Posterior vena cava (tissue), 2 donors: ENCODE data around the gene PCAT6. TPM values are rescaled to one million over a fixed set of nuclear protein-coding genes. Genes with fewer than 3 reads are reported as not detected.
"Not testable (repeated sequence)": the region's sequence is repeated elsewhere in the genome, so short reads cannot be mapped to it uniquely, and the experiment has no call there.

ENCODE experiments used
- DNase-seq: peaks from one replicate; pipeline ENCODE4 v3.0.0-alpha.2; 2020; ENCODE audit warnings: low spot score
- intact Hi-C, 2 donors: fragments of 100-400 bp; cut with DNase I; formaldehyde crosslinking; loops; one replicate each; pipeline versions ENCODE4 v1.14.1 to v1.14.2; 2022 to 2023
- total RNA-seq, 2 donors: library from RNA; stranded (reverse); fragmentation: NEBNext Ultra II Directional; extraction: Animal tissue kit (Norgen Biotek cat#: 25700); gene quantifications; one replicate each; pipeline ENCODE4 v1.2.1, GENCODE V29; 2021
- donor health status: DM: yes; HTN: yes; CAD: no.
- donor health status: DM: yes; HTN: yes; CAD: no.

The PCAT6 gene
- total RNA-seq, 2 donors from 2014 or later, result 1.2 to 1.7 TPM

- DNase-seq, result no peak
- intact Hi-C loops, result no loop called here
These were observed 4.6 kb upstream of the PCAT6 start for GRCh38 chr1:202805886-202806844.

- DNase-seq, result no peak
- intact Hi-C loops, result no loop called here
These were observed 3.8 kb upstream of the PCAT6 start for GRCh38 chr1:202806845-202807450.

- intact Hi-C loops, result no loop called here
- no peak for DNase-seq
These were observed 3.3 kb upstream of the PCAT6 start for GRCh38 chr1:202807451-202807925.

- DNase-seq, result peak; percentile 89
- intact Hi-C loops, result no loop called here
These were observed 2.6 kb upstream of the PCAT6 start, which contains the start of gene KDM5B for GRCh38 chr1:202807926-202808757. Gene KDM5B (minus strand): TSS chr1:202808421. CDS start chr1:202808305, 116 bp downstream.

GRCh38 chr1:202809597-202810159 lies 1.1 kb upstream of the PCAT6 start:
- DNase-seq, result no peak
- intact Hi-C loops, result no loop called here

GRCh38 chr1:202810193-202810614 lies 550 bp upstream of the PCAT6 start:
- intact Hi-C loops, result no loop called here
- DNase-seq, result no peak

GRCh38 chr1:202811296-202812175 lies 782 bp downstream of the PCAT6 start:
- no peak for DNase-seq
- intact Hi-C loops, result no loop called here

GRCh38 chr1:202812176-202813026 lies 1.6 kb downstream of the PCAT6 start:
- DNase-seq, result no peak
- intact Hi-C loops, result no loop called here

GRCh38 chr1:202815120-202815519 lies 4.4 kb downstream of the PCAT6 start:
- intact Hi-C loops, result no loop called here
- DNase-seq, result no peak

GRCh38 chr1:202818819-202819218 lies 8.1 kb downstream of the PCAT6 start:
- DNase-seq, result no peak
- intact Hi-C loops, result no loop called here

- intact Hi-C loops, result loop anchor here in 1 of 2 donors (2.0 kb wide), 1 partner anchor 41 kb away; no protein-coding TSS in a partner anchor
- DNase-seq, result no peak
These were observed 10.7 kb downstream of the PCAT6 start for GRCh38 chr1:202821467-202821866.

- no peak for DNase-seq
- intact Hi-C loops, result no loop called here
These were observed 15.0 kb downstream of the PCAT6 start for GRCh38 chr1:202825748-202826147.

- DNase-seq, intact Hi-C loops: not testable (repeated sequence)
These were observed 18.5 kb downstream of the PCAT6 start for GRCh38 chr1:202829223-202829622.

GRCh38 chr1:202831906-202832305 lies 21.2 kb downstream of the PCAT6 start:
- DNase-seq, result no peak
- intact Hi-C loops, result no loop called here

GRCh38 chr1:202834771-202835547 lies 24.2 kb downstream of the PCAT6 start:
- intact Hi-C loops, result no loop called here
- DNase-seq, result no peak

- intact Hi-C loops, result no loop called here
These were observed 24.9 kb downstream of the PCAT6 start for GRCh38 chr1:202835548-202836072.

More at GRCh38 chr1:202835548-202836072, 24.9 kb downstream of the PCAT6 start:
- DNase-seq, result no peak
